ENCODE data around the gene LTBP1. TPM values are rescaled to one million over a fixed set of nuclear protein-coding genes. Genes with fewer than 3 reads are reported as not detected.

LTBP1 gene
- total RNA-seq, 1 donor from 2014 or later = 102 TPM

- DNase-seq (ENCODE audit: extremely low spot score, unreplicated experiment) = no peak
- Mint-ChIP-seq H3K36me3 (ENCODE audit: unreplicated experiment) (peaks cover 30% of the 10 kb centered on the region), H3K4me1 (ENCODE audit: unreplicated experiment) (no peaks in the 10 kb centered on the region), H3K27me3 (ENCODE audit: unreplicated experiment) (no peaks in the 10 kb centered on the region), H3K9me3 (ENCODE audit: unreplicated experiment) (no peaks in the 10 kb centered on the region), H3K4me3 (ENCODE audit: unreplicated experiment) (no peak overlapping the region), H3K27ac (ENCODE audit: unreplicated experiment) (no peak overlapping the region)
- TF ChIP-seq CTCF (IDR thresholded peaks at IDR 0.05) = no peak
These were observed 7.5 kb downstream of the LTBP1 start for GRCh38 chr2:32954206-32954605.

- Mint-ChIP-seq H3K36me3 (ENCODE audit: unreplicated experiment) (peaks cover 18% of the 10 kb centered on the region), H3K27me3 (ENCODE audit: unreplicated experiment) (no peaks in the 10 kb centered on the region), H3K27ac (ENCODE audit: unreplicated experiment) (no peak overlapping the region), H3K4me1 (ENCODE audit: unreplicated experiment) (peaks cover 3% of the 10 kb centered on the region), H3K4me3 (ENCODE audit: unreplicated experiment) (no peak overlapping the region), H3K9me3 (ENCODE audit: unreplicated experiment) (no peaks in the 10 kb centered on the region)
- no peak for TF ChIP-seq CTCF (IDR thresholded peaks at IDR 0.05)
- DNase-seq (ENCODE audit: extremely low spot score, unreplicated experiment) = no peak
These were observed 12.1 kb downstream of the LTBP1 start for GRCh38 chr2:32958821-32959220.

- Mint-ChIP-seq H3K4me1 (ENCODE audit: unreplicated experiment) (peaks cover 10% of the 10 kb centered on the region), H3K9me3 (ENCODE audit: unreplicated experiment) (no peaks in the 10 kb centered on the region), H3K27me3 (ENCODE audit: unreplicated experiment) (no peaks in the 10 kb centered on the region), H3K27ac (ENCODE audit: unreplicated experiment) (no peak overlapping the region), H3K36me3 (ENCODE audit: unreplicated experiment) (peaks cover 14% of the 10 kb centered on the region), H3K4me3 (ENCODE audit: unreplicated experiment) (no peak overlapping the region)
- DNase-seq (ENCODE audit: extremely low spot score, unreplicated experiment) = no peak
- TF ChIP-seq CTCF (IDR thresholded peaks at IDR 0.05) = no peak
These were observed 13.5 kb downstream of the LTBP1 start for GRCh38 chr2:32960238-32960637.

GRCh38 chr2:32960647-32961403, 14.1 kb downstream of the LTBP1 start:
- peaks cover 12% of the 10 kb centered on the region for H3K4me1 Mint-ChIP-seq (ENCODE audit: unreplicated experiment)
- H3K36me3 Mint-ChIP-seq (ENCODE audit: unreplicated experiment) = peaks cover 14% of the 10 kb centered on the region
- H3K4me3 Mint-ChIP-seq (ENCODE audit: unreplicated experiment) = no peak overlapping the region
- no peak overlapping the region for H3K27ac Mint-ChIP-seq (ENCODE audit: unreplicated experiment)
- no peak for DNase-seq (ENCODE audit: extremely low spot score, unreplicated experiment)
- no peak for TF ChIP-seq CTCF (IDR thresholded peaks at IDR 0.05)
- H3K27me3 Mint-ChIP-seq (ENCODE audit: unreplicated experiment) = no peaks in the 10 kb centered on the region
- H3K9me3 Mint-ChIP-seq (ENCODE audit: unreplicated experiment) = no peaks in the 10 kb centered on the region

- H3K27ac Mint-ChIP-seq (ENCODE audit: unreplicated experiment) = no peak overlapping the region
- no peaks in the 10 kb centered on the region for H3K36me3 Mint-ChIP-seq (ENCODE audit: unreplicated experiment)
- peaks cover 12% of the 10 kb centered on the region for H3K4me1 Mint-ChIP-seq (ENCODE audit: unreplicated experiment)
- H3K9me3 Mint-ChIP-seq (ENCODE audit: unreplicated experiment) = peaks cover 3% of the 10 kb centered on the region
- DNase-seq (ENCODE audit: extremely low spot score, unreplicated experiment) = no peak
- H3K4me3 Mint-ChIP-seq (ENCODE audit: unreplicated experiment) = no peak overlapping the region
- TF ChIP-seq CTCF (IDR thresholded peaks at IDR 0.05) = no peak
- H3K27me3 Mint-ChIP-seq (ENCODE audit: unreplicated experiment) = no peaks in the 10 kb centered on the region
These were observed 15.9 kb downstream of the LTBP1 start for GRCh38 chr2:32962690-32963089.

All from osteocyte (in vitro differentiated cells).